HG03103 (cell line): ENCODE results near the gene TBXAS1.

ENCODE experiments used
- ATAC-seq: cut with Tn5 transposase; IDR thresholded peaks from one replicate; pipeline ENCODE4 v1.9.1; 2021; ENCODE audit warnings: low read depth; ENCODE audit not compliant: unreplicated experiment

The TBXAS1 gene

DNA sequence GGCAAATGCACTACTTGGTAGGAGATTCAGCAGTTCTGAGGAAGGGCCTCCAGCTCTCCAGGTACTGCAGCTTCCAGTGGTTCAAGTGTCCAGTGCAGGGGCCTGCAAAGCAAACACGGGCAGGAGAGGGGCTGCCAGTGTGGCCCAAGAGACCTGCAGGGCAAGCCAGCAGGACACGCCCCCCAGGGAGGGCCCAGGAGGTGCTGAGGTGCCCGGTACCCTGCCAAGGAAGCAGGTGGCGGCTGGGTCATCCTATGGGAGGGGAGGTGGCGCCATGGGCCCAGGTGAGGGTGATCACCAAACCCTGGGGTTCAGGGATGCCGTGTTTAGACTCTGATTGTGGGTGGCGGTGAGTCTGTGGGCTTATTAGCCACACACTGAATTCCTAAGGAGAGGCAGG lies 188.0 kb downstream of the TBXAS1 start:
- no peak for ATAC-seq

GRCh38 chr7:140017543-140017942 lies 188.5 kb downstream of the TBXAS1 start:
- ATAC-seq = no peak

DNA sequence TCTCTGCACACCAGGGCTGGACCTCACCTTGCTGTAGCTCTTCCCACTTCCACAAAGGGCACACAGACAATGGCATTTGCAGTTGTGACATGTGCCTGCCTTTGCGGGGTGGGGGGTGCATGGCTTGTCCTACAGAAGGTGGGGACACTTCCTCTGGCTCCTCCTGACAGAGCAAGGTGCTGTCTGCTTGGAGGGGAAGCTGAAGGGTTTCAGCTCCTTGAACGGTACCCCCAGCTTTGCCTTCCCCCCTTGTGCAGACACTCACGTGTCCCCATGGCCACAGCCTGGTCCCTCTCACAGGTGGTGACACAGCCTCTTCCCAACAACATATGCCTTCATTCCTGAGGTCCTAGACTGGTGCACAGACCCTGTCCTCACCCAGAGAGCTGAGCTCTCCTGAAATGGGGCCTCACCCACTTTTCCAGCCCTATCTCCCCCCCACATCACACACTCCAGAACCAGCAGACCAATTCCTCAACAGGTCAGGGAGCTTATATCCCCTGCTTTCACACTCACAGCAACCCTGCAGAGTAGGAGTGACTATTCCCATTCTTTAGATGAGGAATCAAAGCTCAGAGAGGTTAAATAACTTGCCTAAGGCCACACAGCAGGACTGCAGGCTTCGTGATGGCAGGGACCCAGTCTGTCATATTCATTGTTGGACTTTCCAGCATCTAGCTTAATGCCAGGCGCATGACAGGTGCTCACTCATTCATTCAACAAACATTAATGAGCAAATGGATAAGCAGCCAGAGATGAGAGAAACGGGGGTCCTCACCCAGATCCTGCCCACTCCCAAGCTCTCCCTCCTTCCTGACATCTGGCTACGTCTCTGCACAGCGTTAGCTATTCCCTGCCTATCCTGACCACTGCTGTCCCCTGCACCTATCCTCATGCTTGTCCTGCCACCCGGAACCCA lies 189.3 kb downstream of the TBXAS1 start:
- ATAC-seq = no peak

GRCh38 chr7:140019172-140019571 lies 190.1 kb downstream of the TBXAS1 start:
- no peak for ATAC-seq

GRCh38 chr7:140019606-140020005 lies 190.5 kb downstream of the TBXAS1 start:
- no peak for ATAC-seq

DNA sequence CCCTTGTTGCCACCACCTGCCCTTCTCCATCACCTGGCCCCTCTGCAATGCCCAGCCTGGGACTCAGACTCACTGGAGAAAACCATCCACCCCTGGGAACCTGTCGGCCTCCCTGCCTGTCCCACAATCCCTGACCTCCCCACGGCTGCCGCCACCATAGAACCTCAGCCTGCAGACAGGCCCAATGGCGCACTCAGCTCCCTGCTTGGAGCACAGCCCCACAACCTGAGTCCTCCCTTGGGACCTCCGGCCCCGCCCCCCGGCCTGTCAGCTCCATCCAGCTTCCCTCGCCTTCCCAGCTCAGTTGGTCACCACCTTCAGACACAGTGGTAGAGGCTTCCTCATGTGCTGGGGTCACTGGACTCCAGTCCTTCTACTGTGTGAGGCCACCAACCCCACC lies 192.5 kb downstream of the TBXAS1 start:
- no peak for ATAC-seq

GRCh38 chr7:140022582-140023211 lies 193.6 kb downstream of the TBXAS1 start:
- no peak for ATAC-seq

DNA sequence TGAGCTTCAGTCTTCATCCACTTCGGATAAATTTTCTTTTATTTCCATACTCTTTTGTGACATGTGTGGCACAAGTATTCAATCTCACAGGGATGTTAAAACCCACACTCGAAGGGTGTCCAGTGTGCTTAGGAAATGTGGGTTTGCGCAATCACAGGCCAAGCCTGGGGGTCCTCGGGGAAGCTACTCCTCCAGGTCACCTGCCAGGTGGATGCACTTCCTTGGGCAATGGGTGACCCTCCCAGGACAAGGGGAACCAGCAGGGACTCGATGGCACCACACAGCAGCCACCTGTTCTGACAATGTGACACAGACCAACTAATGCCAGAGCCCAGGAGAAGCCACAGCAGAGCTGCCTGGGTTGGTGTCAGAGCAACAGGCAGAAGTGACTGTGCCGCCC lies 194.7 kb downstream of the TBXAS1 start:
- ATAC-seq = no peak

DNA sequence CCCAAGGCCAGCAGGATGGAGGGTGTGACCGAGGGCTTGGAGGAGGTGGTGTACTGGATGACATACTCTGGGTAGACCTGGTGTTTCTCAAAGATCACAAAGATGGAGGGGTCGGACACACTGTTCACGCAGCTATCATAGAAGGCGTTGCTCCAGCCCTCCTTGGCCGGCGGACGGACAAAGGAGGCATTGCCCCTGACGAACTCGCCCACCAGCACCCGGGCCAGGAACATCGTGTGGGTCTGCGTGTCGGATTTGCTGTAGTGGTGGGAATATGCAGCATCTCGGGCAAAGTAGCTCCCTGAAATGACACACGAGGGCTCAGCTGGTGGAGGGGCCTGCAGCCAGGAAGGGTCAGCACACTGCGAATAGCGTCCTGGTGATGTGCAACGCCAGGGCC lies 195.5 kb downstream of the TBXAS1 start:
- no peak for ATAC-seq

GRCh38 chr7:140025241-140025640 lies 196.2 kb downstream of the TBXAS1 start:
- ATAC-seq = no peak

GRCh38 chr7:140025814-140026433 lies 196.9 kb downstream of the TBXAS1 start:
- ATAC-seq = no peak

DNA sequence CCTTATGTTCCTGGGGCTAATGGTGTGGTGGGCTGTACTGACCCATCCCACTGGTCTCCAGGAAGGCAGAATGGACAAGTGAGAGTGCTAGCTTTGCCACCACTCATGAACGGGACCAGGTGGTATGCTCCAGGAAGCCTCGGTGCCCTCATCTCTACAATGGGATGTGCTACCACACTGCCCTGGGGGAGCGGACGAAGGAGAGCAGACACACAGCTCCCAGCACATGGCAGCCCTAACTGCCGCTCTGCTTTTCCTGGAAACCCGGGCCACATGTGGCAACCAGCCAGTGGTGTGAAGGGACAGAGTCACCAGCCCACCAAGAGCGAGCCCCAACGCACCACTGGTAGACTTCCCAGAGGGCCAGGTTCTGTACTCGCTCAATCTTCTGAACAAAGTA lies 197.9 kb downstream of the TBXAS1 start:
- ATAC-seq = no peak

DNA sequence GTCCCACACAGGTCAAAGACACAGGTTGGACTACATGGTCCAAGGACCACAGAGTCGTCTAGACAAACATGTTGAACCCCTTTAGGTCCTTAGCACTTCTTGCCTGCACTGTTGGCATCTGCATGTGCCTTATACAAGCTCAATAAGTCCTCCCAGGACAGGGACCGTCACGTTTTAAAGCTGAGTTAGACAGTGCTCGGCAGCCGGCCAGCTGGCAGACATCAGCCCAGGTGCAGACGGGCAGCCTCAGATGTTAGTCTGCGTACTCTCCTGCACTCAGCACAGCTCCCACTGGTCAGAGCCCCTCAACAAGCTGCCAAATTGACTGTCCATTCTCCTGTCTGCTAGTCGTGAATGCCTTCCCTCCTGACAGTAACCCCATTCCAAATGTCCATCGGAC lies 198.8 kb downstream of the TBXAS1 start:
- ATAC-seq = no peak

- no peak for ATAC-seq
Observed at GRCh38 chr7:140028311-140028710, 199.2 kb downstream of the TBXAS1 start.

GRCh38 chr7:140029072-140029471 lies 200.0 kb downstream of the TBXAS1 start:
- no peak for ATAC-seq

- no peak for ATAC-seq
Observed at GRCh38 chr7:140031364-140031763, 202.3 kb downstream of the TBXAS1 start.

GRCh38 chr7:140033036-140033435 lies 204.0 kb downstream of the TBXAS1 start:
- no peak for ATAC-seq

DNA sequence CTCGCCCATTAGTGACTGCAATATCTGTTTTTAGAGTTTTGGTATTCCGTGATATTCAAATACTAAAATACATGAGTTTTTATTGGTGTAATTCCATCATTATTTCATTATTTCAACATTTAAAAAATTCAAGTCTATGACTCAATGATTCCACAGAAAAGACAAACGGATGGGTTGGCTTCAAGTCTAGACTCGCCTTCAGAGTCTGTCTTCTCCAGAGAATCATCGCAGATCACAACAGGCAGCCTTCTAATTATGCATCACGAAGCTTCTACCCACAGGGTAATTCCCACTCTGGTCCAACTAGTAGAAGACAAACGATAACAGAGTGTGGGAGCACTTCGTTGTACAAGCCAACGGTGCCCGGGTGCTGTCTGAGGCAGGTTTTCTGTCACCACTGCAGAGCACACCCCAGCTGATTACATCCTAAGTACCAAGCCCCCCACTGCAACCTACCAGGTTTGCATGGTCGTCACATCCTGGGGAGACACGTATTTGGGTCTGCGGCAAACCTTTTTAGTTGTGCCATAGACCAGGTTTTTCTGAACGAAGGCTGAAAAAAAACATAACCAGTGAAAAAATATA lies 204.8 kb downstream of the TBXAS1 start:
- ATAC-seq = no peak

DNA sequence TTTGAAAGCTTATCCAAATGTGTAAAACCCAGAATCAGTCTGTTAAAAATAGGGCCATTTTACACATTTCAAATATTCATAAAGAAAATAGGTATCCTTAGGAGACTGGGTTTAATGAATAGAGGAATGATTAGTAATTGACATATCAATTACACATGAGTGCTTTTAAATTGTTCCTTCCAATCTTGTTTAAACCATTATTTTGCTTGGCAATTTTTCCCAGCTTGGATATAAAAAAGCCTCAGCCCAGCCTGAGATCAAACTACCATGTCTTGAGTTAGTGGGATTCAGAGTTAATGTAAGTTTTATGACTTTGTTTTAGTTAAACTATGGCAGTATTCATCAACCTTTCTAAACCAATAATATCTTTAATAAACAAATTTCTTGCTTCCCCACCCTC lies 205.4 kb downstream of the TBXAS1 start:
- no peak for ATAC-seq

GRCh38 chr7:140035400-140036223 lies 206.5 kb downstream of the TBXAS1 start:
- no peak for ATAC-seq
